Memory B cell (primary cell): ENCODE results near the gene ARHGDIG.
A peak's percentile ranks its signal among the peaks of the same experiment; 100 is the strongest.

Source experiments
- ATAC-seq: fragments of 150-1000 bp; cut with Tn5 transposase; 2 replicates; pipeline ENCODE4 v1.10.0; 2021; ENCODE audit warnings: low read depth, mild to moderate bottlenecking, moderate library complexity
- DNase-seq, 2 donors: peaks; one replicate each; pipeline ENCODE4 v3.0.0; 2022; ENCODE audit warnings: low spot score in 2 of 2
- H3K27ac Mint-ChIP-seq: one replicate; pipeline ENCODE4 v1.8.0; 2022; ENCODE audit warnings: mild to moderate bottlenecking, moderate library complexity, mixed read lengths
- H3K27me3 Mint-ChIP-seq: one replicate; pipeline ENCODE4 v1.8.0; 2022; ENCODE audit warnings: mixed read lengths
- H3K36me3 Mint-ChIP-seq: one replicate; pipeline ENCODE4 v1.8.0; 2022; ENCODE audit warnings: mild to moderate bottlenecking, mixed read lengths
- H3K4me1 Mint-ChIP-seq: one replicate; pipeline ENCODE4 v1.8.0; 2022; ENCODE audit warnings: mixed read lengths
- H3K4me3 Mint-ChIP-seq: one replicate; pipeline ENCODE4 v1.8.0; 2022; ENCODE audit warnings: mild to moderate bottlenecking, moderate library complexity, mixed read lengths
- H3K9me3 Mint-ChIP-seq: one replicate; pipeline ENCODE4 v1.8.0; 2022; ENCODE audit warnings: mixed read lengths

ARHGDIG gene

DNA sequence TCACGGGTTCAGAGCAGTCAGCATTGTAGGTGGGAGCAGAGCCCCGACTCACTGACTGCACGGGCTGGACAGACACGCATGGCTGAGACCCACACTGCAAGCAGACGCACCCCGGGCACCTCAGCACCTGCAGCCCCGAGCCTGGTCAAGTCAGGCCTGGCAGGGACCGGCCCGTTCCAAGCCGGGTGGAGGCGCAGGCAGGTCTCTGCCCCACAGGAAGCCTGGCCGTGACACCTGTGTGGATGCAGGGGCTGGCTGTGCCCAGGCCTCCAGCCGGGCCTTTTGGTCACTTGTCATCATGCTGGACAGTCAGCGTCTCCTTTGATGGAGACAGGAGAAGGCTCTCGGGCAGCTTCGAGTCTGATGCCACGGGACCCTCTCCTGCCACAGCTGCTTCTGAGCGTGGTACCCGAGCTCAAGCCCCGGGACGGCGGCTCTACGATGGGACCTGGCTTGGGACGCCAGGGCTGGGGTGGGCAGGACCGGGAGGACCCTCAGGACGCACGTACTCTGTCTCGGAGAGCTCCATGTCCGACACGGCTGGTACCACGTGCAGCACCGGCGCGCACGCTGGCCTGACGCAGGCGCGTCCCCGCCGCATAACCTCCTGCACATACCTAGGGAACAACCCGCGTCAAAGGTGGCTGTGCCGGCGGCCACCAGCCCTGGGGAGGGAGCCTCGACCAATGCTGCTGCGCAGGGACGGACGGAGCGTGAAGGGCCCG, 10.5 kb downstream of the ARHGDIG start:
- H3K9me3 Mint-ChIP-seq = no peaks in the 10 kb centered on the region
- no peak overlapping the region for H3K27ac Mint-ChIP-seq
- H3K4me1 Mint-ChIP-seq = no peaks in the 10 kb centered on the region
- no peaks in the 10 kb centered on the region for H3K27me3 Mint-ChIP-seq
- H3K36me3 Mint-ChIP-seq = peaks cover 21% of the 10 kb centered on the region
- ATAC-seq (no peak), DNase-seq (no peak)
- no peak overlapping the region for H3K4me3 Mint-ChIP-seq

GRCh38 chr16:291539-291938, 11.1 kb downstream of the ARHGDIG start:
- H3K27me3 Mint-ChIP-seq = no peaks in the 10 kb centered on the region
- ATAC-seq (no peak), DNase-seq (no peak)
- no peaks in the 10 kb centered on the region for H3K4me1 Mint-ChIP-seq
- H3K4me3 Mint-ChIP-seq = no peak overlapping the region
- no peak overlapping the region for H3K27ac Mint-ChIP-seq
- no peaks in the 10 kb centered on the region for H3K9me3 Mint-ChIP-seq
- peaks cover 21% of the 10 kb centered on the region for H3K36me3 Mint-ChIP-seq

DNA sequence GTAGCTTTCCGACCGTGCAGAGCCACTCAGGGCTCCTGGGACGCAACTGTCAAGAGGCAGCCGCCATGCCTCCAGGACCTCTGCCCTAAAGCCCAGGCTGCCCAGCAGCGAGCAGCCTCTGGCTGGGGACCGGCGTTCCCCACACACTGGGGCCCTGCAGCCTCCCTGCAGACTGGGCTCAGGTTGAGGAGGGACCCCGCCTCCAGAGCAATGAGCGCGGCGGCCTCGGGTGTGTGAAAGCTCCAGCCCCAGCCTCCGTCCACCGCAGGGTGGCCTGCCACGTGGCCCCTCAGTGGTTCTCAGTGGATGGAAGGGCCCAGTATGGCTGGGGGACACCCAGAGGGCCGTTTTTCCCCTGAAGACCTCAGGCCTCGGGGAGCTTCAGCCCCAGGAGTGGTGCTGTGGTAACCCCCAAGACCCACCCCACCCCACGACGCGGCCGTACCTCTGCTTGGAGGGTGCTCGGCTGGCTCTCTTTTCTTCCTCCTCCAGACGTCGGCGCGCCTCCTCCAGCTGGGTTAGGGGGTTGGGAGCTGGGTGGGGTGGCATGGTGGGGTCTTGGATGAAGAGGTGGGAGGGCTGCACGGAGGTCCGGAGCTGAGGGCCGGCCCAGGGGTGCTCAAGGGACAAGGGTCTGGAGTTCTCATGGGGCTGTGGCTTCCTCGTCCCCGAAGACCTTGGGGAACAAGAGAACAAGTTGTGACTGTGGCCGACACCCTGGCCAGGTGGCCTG, 12.8 kb downstream of the ARHGDIG start:
- H3K36me3 Mint-ChIP-seq = peaks cover 13% of the 10 kb centered on the region
- no peaks in the 10 kb centered on the region for H3K9me3 Mint-ChIP-seq
- no peak for DNase-seq
- H3K4me1 Mint-ChIP-seq = no peaks in the 10 kb centered on the region
- H3K4me3 Mint-ChIP-seq = no peak overlapping the region
- ATAC-seq = no peak
- H3K27me3 Mint-ChIP-seq = no peaks in the 10 kb centered on the region
- no peak overlapping the region for H3K27ac Mint-ChIP-seq

DNA sequence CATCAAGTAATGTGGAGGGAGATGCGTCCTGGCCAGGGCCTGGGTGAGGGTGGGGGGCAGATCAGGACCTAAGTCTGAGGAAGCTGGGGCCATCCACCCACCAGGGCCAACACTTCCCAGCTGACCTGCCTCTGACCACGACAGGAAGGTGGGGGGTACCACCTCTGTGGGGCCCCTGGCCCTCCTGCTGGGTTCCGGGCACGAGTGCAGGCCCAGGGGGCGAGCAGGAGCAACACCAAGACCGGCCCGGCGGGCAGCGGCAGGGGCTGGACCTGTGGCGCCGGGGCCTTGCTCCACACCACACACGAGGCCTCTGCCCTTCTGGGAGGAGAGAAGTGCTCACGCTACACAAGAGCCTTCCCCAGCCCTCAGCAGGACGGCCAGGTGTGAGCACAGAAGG, 15.9 kb downstream of the ARHGDIG start:
- Mint-ChIP-seq H3K4me3 (no peak overlapping the region), H3K36me3 (peaks cover 10% of the 10 kb centered on the region), H3K27ac (no peak overlapping the region), H3K9me3 (no peaks in the 10 kb centered on the region), H3K4me1 (no peaks in the 10 kb centered on the region), H3K27me3 (no peaks in the 10 kb centered on the region)
- DNase-seq (no peak), ATAC-seq (no peak)

DNA sequence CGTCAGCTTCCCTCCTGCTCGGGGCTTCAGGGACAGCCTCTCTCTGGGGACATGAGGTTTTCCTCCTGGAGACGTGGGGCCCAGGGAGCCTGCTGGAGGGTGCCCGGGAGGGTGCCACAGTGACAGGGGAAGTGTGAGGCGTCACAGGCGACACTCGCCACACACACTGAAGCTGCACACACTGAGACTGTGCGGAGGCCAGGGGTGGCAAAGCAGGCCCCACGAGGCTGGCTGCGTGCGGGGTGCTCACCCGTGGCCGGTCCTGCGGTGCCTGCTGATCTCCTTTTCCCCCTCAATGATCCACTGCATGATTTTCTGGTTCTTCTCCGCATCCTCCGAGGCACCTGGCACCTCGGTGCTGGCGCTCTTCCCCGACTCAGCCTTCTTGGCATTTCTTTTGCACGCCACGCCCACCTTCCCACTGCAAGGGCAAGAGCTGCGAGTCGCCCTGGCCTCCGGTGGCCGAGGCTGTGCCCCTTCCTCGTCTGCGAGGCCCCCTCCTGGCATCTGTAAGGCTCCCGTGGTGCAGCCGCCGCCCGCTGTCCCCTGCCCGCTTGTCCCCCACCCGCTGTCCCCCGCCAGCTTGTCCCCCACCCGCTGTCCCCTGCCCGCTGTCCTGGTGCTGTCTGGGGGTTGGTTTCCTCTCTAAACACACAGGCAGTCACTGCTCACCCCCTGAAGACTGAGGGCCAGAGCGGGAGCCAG, 16.6 kb downstream of the ARHGDIG start:
- H3K4me3 Mint-ChIP-seq = no peak overlapping the region
- peaks cover 7% of the 10 kb centered on the region for H3K36me3 Mint-ChIP-seq

GRCh38 chr16:297832-298231, 17.4 kb downstream of the ARHGDIG start:
- Mint-ChIP-seq H3K27ac (no peak overlapping the region), H3K27me3 (no peaks in the 10 kb centered on the region), H3K4me1 (no peaks in the 10 kb centered on the region), H3K9me3 (no peaks in the 10 kb centered on the region), H3K36me3 (peaks cover 3% of the 10 kb centered on the region), H3K4me3 (no peak overlapping the region)
- ATAC-seq (no peak), DNase-seq (no peak)

More for the DNA sequence above, 16.6 kb downstream of the ARHGDIG start:
- Mint-ChIP-seq H3K27ac (no peak overlapping the region), H3K27me3 (no peaks in the 10 kb centered on the region), H3K9me3 (no peaks in the 10 kb centered on the region), H3K4me1 (no peaks in the 10 kb centered on the region)
- DNase-seq (no peak), ATAC-seq (no peak)

- Mint-ChIP-seq H3K9me3 (no peaks in the 10 kb centered on the region), H3K36me3 (peaks cover 6% of the 10 kb centered on the region), H3K4me3 (no peak overlapping the region), H3K27me3 (no peaks in the 10 kb centered on the region), H3K27ac (no peak overlapping the region), H3K4me1 (no peaks in the 10 kb centered on the region)
- no peak for ATAC-seq
- DNase-seq = no peak
These were observed 20.8 kb downstream of the ARHGDIG start for GRCh38 chr16:301235-301634.

GRCh38 chr16:301950-302349, 21.6 kb downstream of the ARHGDIG start:
- DNase-seq (no peak), ATAC-seq (no peak)
- no peaks in the 10 kb centered on the region for H3K9me3 Mint-ChIP-seq
- H3K27me3 Mint-ChIP-seq = no peaks in the 10 kb centered on the region
- no peak overlapping the region for H3K27ac Mint-ChIP-seq
- H3K4me3 Mint-ChIP-seq = no peak overlapping the region
- H3K36me3 Mint-ChIP-seq = peaks cover 8% of the 10 kb centered on the region
- H3K4me1 Mint-ChIP-seq = no peaks in the 10 kb centered on the region

- no peak overlapping the region for H3K27ac Mint-ChIP-seq
- peak; percentile 34 for ATAC-seq
These were observed 23.5 kb downstream of the ARHGDIG start for GRCh38 chr16:303760-304505.

DNA sequence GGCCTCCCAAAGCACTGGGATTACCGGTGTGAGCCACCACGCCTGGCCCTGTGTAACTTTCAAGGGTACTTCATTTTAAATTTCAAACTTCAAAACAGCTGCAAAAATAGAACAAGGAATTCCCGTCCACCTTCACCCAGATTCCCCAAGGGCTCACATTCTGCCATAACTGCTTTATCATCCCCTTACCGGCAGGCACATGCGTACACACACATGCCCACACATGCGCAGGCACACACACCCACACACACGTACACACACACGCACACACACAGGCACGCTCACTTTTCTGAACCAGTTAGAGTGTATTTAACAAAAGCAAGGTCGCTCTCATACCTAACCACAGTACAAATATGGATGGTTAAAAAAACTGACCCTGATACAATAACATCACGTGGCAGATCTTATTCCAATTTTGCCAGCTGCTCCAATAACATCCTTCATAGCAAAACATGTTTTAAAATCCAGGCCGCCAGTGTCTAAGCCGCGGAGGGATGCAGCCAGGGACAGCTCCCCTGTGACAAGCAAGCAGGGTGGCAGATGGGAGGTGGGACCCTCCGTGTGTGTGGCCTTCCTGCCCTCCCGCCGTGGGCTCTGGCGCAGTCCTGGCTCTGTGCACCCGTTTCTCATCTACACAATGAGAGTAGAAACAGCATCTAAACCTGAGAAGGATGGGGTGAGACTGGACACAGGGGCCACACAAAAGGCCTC, 25.7 kb downstream of the ARHGDIG start:
- no peak overlapping the region for H3K4me3 Mint-ChIP-seq
- peaks cover 10% of the 10 kb centered on the region for H3K36me3 Mint-ChIP-seq
- H3K9me3 Mint-ChIP-seq = no peaks in the 10 kb centered on the region
- DNase-seq = no peak
- peaks cover 2% of the 10 kb centered on the region for H3K4me1 Mint-ChIP-seq
- no peak overlapping the region for H3K27ac Mint-ChIP-seq
- ATAC-seq = no peak
- H3K27me3 Mint-ChIP-seq = no peaks in the 10 kb centered on the region

More at GRCh38 chr16:303760-304505, 23.5 kb downstream of the ARHGDIG start:
- Mint-ChIP-seq H3K27me3 (no peaks in the 10 kb centered on the region), H3K9me3 (no peaks in the 10 kb centered on the region), H3K36me3 (peaks cover 10% of the 10 kb centered on the region), H3K4me3 (no peak overlapping the region), H3K4me1 (no peaks in the 10 kb centered on the region)
- no peak for DNase-seq

GRCh38 chr16:306911-307370, 26.6 kb downstream of the ARHGDIG start:
- Mint-ChIP-seq H3K27me3 (no peaks in the 10 kb centered on the region), H3K4me1 (peaks cover 2% of the 10 kb centered on the region), H3K4me3 (no peak overlapping the region), H3K9me3 (no peaks in the 10 kb centered on the region), H3K36me3 (peaks cover 11% of the 10 kb centered on the region), H3K27ac (no peak overlapping the region)
- ATAC-seq = no peak
- DNase-seq = no peak

DNA sequence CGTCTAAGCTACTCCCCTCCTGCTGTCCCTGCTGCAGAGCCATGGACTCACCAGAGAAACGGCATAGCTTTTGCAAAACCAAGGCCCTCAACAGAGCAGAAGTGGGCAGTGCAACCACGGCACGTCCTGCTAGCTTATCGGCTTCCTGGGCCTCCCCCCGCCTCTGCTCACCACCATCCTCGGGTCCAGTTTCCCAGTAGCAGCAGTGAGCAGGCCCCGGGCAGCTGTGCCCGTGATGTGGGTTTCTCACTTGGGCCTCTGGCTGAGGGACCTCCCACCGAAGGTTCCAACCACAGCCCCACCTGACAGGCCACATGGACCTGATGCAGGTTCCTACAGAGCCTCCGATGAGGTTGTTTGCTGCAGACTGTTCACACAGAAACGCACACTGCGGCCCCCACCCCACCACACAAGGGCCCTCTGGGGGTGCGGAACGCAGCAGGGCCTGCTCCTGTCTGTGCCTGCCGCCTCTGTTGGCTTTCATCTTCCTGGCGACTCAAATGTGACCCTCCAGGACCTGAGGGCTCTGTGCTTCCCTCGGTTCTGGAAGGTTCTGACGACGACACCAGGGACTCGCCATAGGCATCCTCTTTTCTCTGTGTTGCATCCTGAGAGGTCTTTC, 27.4 kb downstream of the ARHGDIG start:
- H3K27ac Mint-ChIP-seq = no peak overlapping the region
- no peak overlapping the region for H3K4me3 Mint-ChIP-seq
- peaks cover 2% of the 10 kb centered on the region for H3K4me1 Mint-ChIP-seq
- no peak for ATAC-seq
- H3K36me3 Mint-ChIP-seq = peaks cover 11% of the 10 kb centered on the region
- DNase-seq = no peak
- H3K27me3 Mint-ChIP-seq = no peaks in the 10 kb centered on the region
- H3K9me3 Mint-ChIP-seq = no peaks in the 10 kb centered on the region

DNA sequence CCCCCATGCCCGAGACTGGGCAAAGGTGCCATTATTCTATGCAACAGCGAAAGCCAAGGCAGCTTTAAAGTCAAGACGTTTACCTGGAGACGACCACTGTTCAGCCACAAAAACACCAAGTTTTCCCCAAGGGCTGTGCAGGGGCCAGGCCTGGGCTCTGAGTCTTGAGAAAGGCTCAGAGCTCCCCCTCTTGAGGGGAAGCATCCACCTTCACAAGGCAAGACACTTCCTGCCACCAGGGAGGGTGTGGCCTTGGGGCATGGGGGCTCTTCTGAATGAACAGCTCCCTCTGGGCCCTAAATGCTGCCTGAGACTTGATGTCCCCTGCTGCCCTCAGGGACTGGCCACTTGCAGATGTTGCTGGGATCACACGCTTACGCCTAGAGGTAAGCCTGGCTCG, 29.1 kb downstream of the ARHGDIG start:
- no peak for DNase-seq
- H3K4me3 Mint-ChIP-seq = no peak overlapping the region
- peak; percentile 38 for ATAC-seq
- peaks cover 2% of the 10 kb centered on the region for H3K4me1 Mint-ChIP-seq
- H3K36me3 Mint-ChIP-seq = peaks cover 8% of the 10 kb centered on the region
- no peaks in the 10 kb centered on the region for H3K9me3 Mint-ChIP-seq
- H3K27ac Mint-ChIP-seq = peak overlapping the region; percentile 50
- H3K27me3 Mint-ChIP-seq = no peaks in the 10 kb centered on the region
